Rectal smooth muscle tissue (tissue), 1 donor: ENCODE results near the gene ABCB8.

Source experiments
- H3K27ac ChIP-seq: one replicate; pipeline ENCODE4 v1.7.0; 2013; ENCODE audit warnings: low read depth, low read length, inconsistent platforms
- H3K27me3 ChIP-seq: one replicate; pipeline ENCODE4 v1.7.0; 2013; ENCODE audit warnings: low read length; ENCODE audit not compliant: control insufficient read depth, insufficient read depth
- H3K36me3 ChIP-seq: one replicate; pipeline ENCODE4 v1.7.0; 2013; ENCODE audit warnings: low read length; ENCODE audit not compliant: control insufficient read depth, insufficient read depth
- H3K4me1 ChIP-seq: one replicate; pipeline ENCODE4 v1.7.0; 2013; ENCODE audit warnings: low read length; ENCODE audit not compliant: control insufficient read depth, insufficient read depth
- H3K4me3 ChIP-seq: one replicate; pipeline ENCODE4 v1.7.0; 2013; ENCODE audit warnings: low read length
- H3K9ac ChIP-seq: one replicate; pipeline ENCODE4 v1.7.0; 2013; ENCODE audit warnings: low read length

The ABCB8 gene

DNA sequence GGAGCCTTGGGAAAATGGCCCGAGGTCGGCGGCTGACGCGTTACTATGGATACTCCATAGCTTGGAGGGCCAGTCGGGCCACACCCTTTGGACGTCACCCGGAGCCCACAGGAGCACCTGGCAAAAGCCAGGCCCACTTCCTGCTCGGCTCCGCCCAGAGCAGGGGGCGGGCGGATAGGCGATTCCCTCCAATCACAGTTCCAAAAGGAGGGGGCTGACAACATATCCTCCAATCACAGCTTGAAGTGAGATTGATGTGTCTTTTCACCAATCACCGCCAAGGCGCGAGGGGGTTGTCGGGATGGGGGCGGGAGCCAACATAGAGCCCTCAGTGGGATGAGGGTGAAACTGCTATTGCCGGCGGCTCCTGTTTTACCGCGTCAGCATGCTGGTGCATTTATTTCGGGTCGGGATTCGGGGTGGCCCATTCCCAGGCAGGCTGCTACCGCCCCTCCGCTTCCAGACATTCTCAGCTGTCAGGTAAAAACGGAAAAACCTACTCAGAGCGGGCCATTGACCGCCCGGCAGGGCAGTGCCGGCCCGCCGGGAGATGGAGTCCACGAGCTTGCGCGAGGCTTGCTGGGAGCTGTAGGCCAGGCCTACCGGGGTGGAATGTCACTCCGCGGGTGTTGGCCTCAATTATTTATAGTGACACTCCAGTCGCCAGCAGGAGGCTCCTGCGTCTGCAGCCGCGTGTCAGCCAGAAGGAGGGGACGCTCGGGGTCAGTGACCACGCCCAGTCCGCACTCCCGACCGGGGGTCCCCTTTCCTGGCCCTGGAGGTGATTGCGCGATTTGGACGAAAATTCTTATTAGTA lies at the start of gene ABCB8:
ABCB8 (plus strand) TSS at position 320 of the 817 bp plus-strand sequence; CDS start at position 386, 66 bp downstream.
- Histone ChIP-seq H3K4me1 (peaks cover 2% of the 10 kb centered on the region), H3K4me3 (peak within 1 kb of the TSS; percentile 96), H3K27me3 (no peaks in the 10 kb centered on the region), H3K9ac (peak within 1 kb of the TSS; percentile 62), H3K36me3 (no peaks in the 10 kb centered on the region), H3K27ac (peak within 1 kb of the TSS; percentile 85)

DNA sequence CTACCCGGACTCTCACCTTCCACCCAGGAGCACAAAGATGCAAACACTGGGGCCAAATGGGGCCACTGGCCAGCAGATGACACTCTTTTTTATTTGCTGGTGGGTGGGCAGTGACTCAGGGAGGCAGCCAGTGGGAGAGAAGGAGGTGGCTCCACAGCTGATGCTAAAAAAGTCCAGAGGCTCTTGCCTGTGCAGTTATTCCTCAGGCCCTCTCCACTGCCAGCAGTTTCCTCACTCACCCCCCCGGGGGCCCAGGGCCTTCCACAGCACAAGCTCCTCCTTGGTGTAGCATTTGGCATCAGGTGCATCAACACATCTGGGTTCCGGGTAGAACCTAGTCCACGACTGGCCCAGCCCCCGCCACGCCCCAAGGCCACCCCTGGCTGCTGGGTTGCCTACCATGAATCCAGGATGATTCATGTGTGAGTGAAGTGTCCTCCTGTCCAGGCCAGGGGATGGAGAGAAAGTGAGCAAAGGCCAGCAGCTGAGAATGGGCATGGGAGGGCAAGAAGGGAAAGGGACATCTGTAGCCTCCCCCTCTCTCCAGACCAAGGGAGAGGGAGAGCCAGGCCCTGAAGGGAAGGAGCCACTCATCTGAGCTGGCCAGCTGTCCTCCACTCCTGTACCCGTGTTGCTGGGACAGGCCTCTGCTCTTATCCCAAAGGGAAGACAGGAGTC lies 48.4 kb upstream of the ABCB8 start:
- Histone ChIP-seq H3K27ac (peak overlapping the region; percentile 98), H3K27me3 (peaks cover 15% of the 10 kb centered on the region), H3K36me3 (no peaks in the 10 kb centered on the region), H3K4me1 (peaks cover 28% of the 10 kb centered on the region), H3K9ac (no peak overlapping the region), H3K4me3 (peak overlapping the region; percentile 44)

DNA sequence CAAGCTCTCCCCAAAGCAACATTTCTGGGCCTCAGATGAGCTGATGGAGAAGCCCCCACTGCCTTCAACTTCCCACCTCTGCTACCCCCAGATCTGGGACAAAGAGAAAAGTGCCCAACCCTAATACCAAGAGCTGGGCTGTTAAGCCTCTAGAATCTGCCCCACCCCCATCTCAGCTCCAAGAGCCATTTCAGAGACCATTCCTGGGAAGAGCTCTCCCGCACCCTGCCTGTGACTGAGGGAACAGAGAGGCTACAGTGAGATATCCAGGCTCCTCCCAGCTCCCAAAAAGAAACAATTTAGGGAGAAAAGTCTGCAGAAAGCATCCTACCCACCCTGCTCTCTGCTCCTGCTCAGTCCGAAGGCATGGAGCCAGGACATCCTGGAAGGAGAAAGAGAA lies 47.6 kb upstream of the ABCB8 start:
- Histone ChIP-seq H3K27ac (peak overlapping the region; percentile 98), H3K27me3 (peaks cover 15% of the 10 kb centered on the region), H3K4me1 (peaks cover 22% of the 10 kb centered on the region), H3K9ac (no peak overlapping the region), H3K4me3 (no peak overlapping the region), H3K36me3 (no peaks in the 10 kb centered on the region)

DNA sequence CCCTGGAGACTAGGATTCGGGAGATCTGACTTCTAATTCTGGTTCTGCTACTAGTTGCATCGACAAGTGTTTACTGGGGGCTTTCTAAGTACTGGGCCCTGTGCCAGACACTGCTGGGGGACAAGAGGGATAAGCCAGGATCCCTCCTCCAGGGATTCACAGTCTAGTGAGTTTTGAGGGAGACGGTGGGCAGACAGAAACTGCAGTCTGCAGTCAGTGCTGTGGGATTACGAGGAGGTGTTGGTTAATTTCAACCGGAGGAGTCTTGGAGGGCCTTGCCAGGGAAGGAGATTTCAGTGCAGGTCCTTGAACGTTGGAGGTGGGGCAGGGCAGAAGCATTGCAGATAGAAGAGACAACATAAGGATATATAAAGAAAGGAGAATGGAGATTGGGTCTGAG lies 46.6 kb upstream of the ABCB8 start:
- Histone ChIP-seq H3K4me1 (peaks cover 13% of the 10 kb centered on the region), H3K36me3 (no peaks in the 10 kb centered on the region), H3K9ac (no peak overlapping the region), H3K27ac (no peak overlapping the region), H3K27me3 (peaks cover 16% of the 10 kb centered on the region), H3K4me3 (no peak overlapping the region)

DNA sequence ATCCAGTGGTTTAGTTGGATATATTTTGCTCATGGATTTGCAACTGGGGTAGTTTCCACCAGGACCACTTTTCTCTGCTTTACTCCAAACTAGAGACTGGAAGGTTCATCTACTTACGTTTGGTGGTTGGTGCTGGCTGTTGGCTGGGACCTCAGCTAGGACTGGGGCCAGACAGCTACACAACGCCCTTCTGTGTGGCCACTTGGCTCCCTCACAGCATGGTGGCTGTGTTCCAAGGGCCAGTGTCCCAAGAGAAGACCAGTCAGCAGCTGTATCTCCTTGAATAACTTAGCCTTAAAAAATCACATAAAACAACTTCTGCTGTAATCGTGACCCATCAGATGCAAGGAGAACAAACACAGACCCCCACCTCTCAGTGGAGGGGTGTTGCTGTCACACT lies 45.9 kb upstream of the ABCB8 start:
- no peak overlapping the region for H3K27ac ChIP-seq
- peaks cover 10% of the 10 kb centered on the region for H3K4me1 ChIP-seq
- peaks cover 9% of the 10 kb centered on the region for H3K27me3 ChIP-seq

DNA sequence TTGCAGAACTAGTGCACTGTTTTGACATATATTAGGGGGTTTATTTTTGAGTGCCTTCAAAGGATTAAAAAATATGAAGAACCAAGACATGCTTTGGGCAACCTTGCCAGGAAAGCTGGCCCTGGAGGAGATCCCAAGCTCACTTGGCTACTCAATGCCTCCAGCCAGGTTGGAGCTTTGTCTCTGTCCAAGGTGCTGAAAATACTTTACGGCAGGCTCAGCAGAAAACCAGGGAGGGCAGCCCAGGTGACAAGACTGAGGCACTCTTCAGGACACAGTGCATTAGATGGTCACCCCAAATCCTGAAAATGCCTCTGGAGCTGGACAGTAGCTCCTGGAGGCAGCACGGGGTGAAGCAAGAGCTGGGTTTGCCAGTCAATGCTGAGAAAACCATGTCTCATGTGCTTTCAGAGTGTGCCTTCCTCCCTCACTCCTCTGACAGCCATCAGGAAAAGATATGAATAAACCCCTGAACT lies 44.3 kb upstream of the ABCB8 start:
- Histone ChIP-seq H3K9ac (no peak overlapping the region), H3K36me3 (no peaks in the 10 kb centered on the region), H3K4me3 (no peak overlapping the region), H3K27ac (no peak overlapping the region), H3K4me1 (peaks cover 13% of the 10 kb centered on the region), H3K27me3 (peaks cover 5% of the 10 kb centered on the region)

More for the DNA sequence above, 45.9 kb upstream of the ABCB8 start:
- Histone ChIP-seq H3K4me3 (no peak overlapping the region), H3K9ac (no peak overlapping the region), H3K36me3 (no peaks in the 10 kb centered on the region)

DNA sequence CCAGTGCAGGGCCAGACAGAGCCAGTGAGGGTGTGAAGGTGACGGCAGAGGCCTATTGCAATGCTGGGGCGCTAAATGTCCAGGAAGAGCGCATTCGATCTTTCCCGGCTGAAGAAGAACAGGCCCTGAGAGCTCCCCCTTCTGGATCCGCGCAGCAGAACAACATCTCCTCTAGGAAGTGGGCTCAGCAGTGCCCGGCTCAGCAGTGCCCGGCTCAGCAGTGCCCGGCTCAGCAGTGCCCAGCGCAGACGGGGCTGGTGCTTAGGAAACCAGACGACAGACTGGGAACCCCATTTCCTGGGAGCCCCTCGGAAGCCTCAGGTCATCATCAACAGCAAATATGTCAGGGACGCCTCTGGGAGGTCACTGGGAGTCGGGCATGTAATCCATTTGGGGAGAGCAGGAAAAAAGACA lies 42.1 kb upstream of the ABCB8 start:
- Histone ChIP-seq H3K27me3 (peaks cover 2% of the 10 kb centered on the region), H3K4me1 (peaks cover 7% of the 10 kb centered on the region), H3K9ac (no peak overlapping the region), H3K36me3 (no peaks in the 10 kb centered on the region), H3K27ac (no peak overlapping the region), H3K4me3 (no peak overlapping the region)

DNA sequence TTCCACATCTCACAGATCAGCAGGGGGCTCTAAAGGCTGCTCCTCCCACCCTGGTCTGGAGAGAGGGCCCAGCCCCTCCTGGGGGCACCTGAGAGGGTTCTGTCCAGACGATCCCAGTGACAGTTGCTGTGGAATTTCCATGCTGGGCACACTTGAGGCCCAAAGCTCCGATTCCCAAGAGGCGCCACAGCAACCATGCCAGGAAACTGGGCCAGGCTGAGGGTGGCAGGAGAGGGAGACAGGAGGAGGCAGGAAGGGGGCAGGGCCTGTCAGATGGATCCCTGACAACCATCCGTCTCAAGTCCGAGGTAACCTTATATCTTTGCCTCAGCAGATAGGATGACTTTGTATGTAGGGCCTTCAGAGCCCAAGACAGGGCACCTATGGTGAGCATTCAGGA lies 41.7 kb upstream of the ABCB8 start:
- peaks cover 4% of the 10 kb centered on the region for H3K27me3 ChIP-seq
- H3K36me3 ChIP-seq, result no peaks in the 10 kb centered on the region
- H3K4me3 ChIP-seq, result no peak overlapping the region
- H3K4me1 ChIP-seq, result peaks cover 7% of the 10 kb centered on the region
- H3K27ac ChIP-seq, result no peak overlapping the region
- no peak overlapping the region for H3K9ac ChIP-seq

DNA sequence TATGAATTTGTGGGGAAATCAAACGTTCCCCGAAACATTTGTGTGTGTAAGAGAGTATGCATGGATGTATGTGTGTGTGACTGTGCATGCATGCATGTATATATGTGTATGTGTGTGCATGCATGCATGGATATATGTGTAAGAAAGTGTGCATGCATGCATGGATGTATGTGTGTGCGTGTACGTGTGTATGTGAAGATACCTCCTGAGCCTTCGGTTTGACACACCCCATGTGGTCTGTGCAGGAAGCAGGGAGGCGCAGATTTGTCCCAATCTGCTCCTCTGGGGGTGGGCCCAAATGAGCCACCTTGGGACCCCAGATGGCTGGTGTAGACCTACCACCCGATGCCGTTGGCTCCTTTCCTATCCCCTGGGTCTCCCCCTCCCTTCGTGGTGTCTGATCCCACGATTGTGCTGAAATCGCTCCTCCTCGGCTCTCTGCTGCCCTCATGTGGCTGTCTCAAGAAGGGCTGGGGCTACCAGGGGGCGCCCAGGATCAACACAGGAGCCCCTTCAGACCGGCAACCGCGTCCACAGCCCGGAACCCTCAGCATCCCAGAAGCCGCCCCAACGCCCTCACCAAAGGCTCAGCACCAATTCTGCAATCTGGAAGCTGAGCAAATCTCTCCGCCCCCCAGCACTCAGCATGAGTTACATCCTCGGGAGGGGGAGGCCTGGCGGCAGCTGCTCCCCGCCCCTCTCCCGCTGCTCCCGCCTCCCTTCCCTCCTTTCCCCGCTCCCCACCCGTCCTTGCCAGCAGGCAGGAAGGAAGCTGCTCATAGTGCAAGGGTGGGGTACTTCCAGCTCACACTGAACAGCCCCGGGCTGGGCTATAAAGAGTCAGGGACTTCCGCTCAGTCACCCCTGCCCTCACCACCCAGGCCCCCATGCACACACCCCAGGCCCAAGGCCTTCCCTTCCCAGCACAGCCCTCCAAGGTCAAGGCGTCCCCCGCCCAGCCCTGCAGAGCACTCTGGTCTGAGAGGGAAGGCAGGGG lies 39.7 kb upstream of the ABCB8 start:
- Histone ChIP-seq H3K27ac (peak overlapping the region; percentile 63), H3K4me1 (peaks cover 7% of the 10 kb centered on the region), H3K36me3 (no peaks in the 10 kb centered on the region), H3K27me3 (peaks cover 4% of the 10 kb centered on the region), H3K9ac (no peak overlapping the region), H3K4me3 (no peak overlapping the region)

DNA sequence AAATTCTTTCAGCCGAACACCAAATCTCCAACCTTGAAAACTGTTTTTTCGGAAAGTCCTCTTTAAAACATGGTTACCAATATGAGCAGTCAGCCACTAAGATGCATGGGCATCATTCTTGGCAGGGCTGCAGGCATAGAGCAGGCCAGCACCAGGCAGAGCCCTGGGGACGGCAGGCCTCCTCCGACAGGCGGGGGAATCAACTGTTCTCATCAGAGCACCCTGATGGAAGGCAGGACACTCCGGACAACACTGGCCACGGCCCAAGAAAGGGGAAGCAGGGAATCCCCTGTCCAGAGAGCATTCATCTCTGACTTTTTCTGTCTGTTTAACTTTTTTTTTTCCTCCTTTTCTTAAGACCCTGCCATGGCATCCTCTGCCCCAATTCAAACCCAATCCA lies 38.8 kb upstream of the ABCB8 start:
- Histone ChIP-seq H3K27me3 (peaks cover 4% of the 10 kb centered on the region), H3K36me3 (no peaks in the 10 kb centered on the region), H3K27ac (peak overlapping the region; percentile 63), H3K4me1 (peaks cover 7% of the 10 kb centered on the region), H3K4me3 (no peak overlapping the region), H3K9ac (no peak overlapping the region)

DNA sequence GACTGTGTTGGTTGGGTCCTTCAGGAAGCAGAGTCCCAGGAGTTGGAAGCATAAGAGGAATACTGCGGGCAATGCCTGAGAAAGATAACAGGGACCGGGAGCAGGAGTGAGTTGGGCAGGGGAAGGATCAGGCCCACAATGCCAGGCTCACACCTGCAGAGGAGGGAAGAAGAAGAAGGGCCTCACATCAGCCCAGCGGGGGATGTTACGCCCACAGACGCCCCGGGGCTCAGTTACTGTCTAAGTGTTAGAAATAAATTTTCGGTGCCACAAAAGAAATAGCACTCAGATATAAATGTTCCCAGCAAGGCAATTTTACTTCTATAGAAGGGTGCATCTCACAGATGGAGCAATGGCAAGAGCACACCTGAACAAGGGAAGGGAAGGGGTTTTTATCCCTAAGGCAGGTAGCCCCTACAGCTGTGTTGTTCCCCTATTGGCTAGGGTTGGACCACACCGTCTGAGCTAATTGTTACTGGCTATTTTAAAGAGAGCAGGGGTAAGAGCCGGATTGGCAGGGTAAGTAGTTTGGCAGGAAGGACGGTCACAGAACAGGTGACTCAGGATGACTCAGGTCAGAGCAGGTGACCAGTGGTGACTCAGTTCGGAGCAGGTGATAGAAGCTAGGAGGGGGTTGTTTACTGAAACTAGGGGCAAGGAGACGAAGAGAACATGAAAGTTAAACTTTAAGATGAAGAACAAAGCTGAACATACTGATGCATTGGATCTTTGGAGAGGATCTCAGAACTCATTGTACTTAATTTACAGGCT lies 37.6 kb upstream of the ABCB8 start, which contains the start of gene NOS3:
NOS3 (plus strand) TSS at position 602 of the 771 bp plus-strand sequence. CDS start 2,787 bp downstream, outside the sequence.
- H3K27ac ChIP-seq, result no peak within 1 kb of the TSS
- H3K27me3 ChIP-seq, result peaks cover 4% of the 10 kb centered on the region
- H3K4me3 ChIP-seq, result no peak within 1 kb of the TSS
- peaks cover 7% of the 10 kb centered on the region for H3K4me1 ChIP-seq
- H3K9ac ChIP-seq, result no peak within 1 kb of the TSS
- H3K36me3 ChIP-seq, result no peaks in the 10 kb centered on the region
